Mesendoderm (in vitro differentiated cells): ENCODE measurements around the gene JAKMIP1.

Experiments
- DNase-seq: peaks from one replicate; pipeline ENCODE4 v3.0.0; 2013
- H2AK5ac ChIP-seq: 2 replicates; pipeline ENCODE4 v1.6.1; 2013; ENCODE audit warnings: low read length, inconsistent platforms
- H2BK120ac ChIP-seq: 2 replicates; pipeline ENCODE4 v1.6.1; 2013; ENCODE audit warnings: low read depth, mild to moderate bottlenecking, low read length, moderate library complexity, mixed read lengths
- H2BK15ac ChIP-seq: replicated peaks from 2 replicates; pipeline ENCODE4 v1.6.1; 2013; ENCODE audit warnings: low read depth, mild to moderate bottlenecking, moderate library complexity
- H2BK5ac ChIP-seq: 2 replicates; pipeline ENCODE4 v1.6.1; 2013; ENCODE audit warnings: low read length, inconsistent platforms
- H3K18ac ChIP-seq: 2 replicates; pipeline ENCODE4 v1.6.1; 2013; ENCODE audit warnings: mild to moderate bottlenecking, low read length, mixed read lengths
- H3K23ac ChIP-seq: one replicate; pipeline ENCODE4 v1.6.1; 2013; ENCODE audit warnings: low read length
- H3K27ac ChIP-seq: 2 replicates; pipeline ENCODE4 v1.5.1; 2013; ENCODE audit warnings: low read depth, mild to moderate bottlenecking, inconsistent platforms, low read length, moderate library complexity
- H3K27me3 ChIP-seq: 2 replicates; pipeline ENCODE4 v1.6.1; 2013; ENCODE audit warnings: low read length, control low read depth, mild to moderate bottlenecking, inconsistent platforms; ENCODE audit not compliant: insufficient read depth, poor library complexity
- H3K36me3 ChIP-seq: 2 replicates; pipeline ENCODE4 v1.6.1; 2013; ENCODE audit warnings: low read length, inconsistent platforms; ENCODE audit not compliant: control insufficient read depth, insufficient read depth
- H3K4ac ChIP-seq: one replicate; pipeline ENCODE4 v1.6.1; 2013; ENCODE audit warnings: low read depth, mild to moderate bottlenecking, low read length, moderate library complexity
- H3K4me1 ChIP-seq: 2 replicates; pipeline ENCODE4 v1.6.1; 2013; ENCODE audit warnings: low read depth, low read length, inconsistent platforms; ENCODE audit not compliant: control insufficient read depth
- H3K4me2 ChIP-seq: 2 replicates; pipeline ENCODE4 v1.6.1; 2013; ENCODE audit warnings: low read length
- H3K4me3 ChIP-seq: 2 replicates; pipeline ENCODE4 v1.5.1; 2013; ENCODE audit warnings: mild to moderate bottlenecking, low read length
- H3K56ac ChIP-seq: one replicate; pipeline ENCODE4 v1.6.1; 2013; ENCODE audit warnings: low read length
- H3K79me1 ChIP-seq: 2 replicates; pipeline ENCODE4 v1.6.1; 2013; ENCODE audit warnings: low read length, inconsistent platforms
- H3K79me2 ChIP-seq: 2 replicates; pipeline ENCODE4 v1.6.1; 2013; ENCODE audit warnings: mild to moderate bottlenecking, low read length; ENCODE audit not compliant: control insufficient read depth, insufficient read depth
- H3K9ac ChIP-seq: 2 replicates; pipeline ENCODE4 v1.6.1; 2013; ENCODE audit warnings: low read length, inconsistent platforms
- H4K5ac ChIP-seq: one replicate; pipeline ENCODE4 v1.6.1; 2013; ENCODE audit warnings: low read length
- H4K8ac ChIP-seq: one replicate; pipeline ENCODE4 v1.6.1; 2013; ENCODE audit warnings: low read depth, mild to moderate bottlenecking, control low read depth, low read length, moderate library complexity
- WGBS: extraction: QIAGEN DNeasy Blood & Tissue Kit; methylation state at CpG from one replicate; pipeline ENCODE4 v1.1.7; 2013; ENCODE audit warnings: low lambda C conversion rate, missing lambda C conversion rate; ENCODE audit not compliant: insufficient coverage; ENCODE audit errors: extremely low coverage; 5-methylcytosine and 5-hydroxymethylcytosine counted together

JAKMIP1 gene

DNA sequence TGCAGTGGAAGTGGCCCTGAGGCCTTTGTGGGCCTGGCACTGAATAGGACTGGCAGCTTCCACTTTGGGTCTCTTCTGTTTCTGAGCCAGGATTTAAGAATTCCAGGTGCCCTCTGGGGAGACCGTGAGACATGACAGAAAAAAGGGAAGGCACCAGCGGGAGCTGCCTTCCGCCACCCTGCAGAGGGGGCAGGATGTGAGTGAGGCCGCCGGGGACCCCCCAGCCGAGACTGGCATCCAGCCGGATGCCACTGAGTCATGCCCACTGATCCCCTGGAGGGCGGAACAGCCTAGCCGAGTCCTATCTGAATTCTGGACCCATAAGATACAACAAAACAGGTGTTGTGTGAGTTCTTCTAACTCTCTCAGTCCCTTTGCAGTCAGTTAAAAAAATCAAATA lies 223.4 kb downstream of the JAKMIP1 start:
- H3K18ac ChIP-seq, result no peak overlapping the region
- DNase-seq, result no peak
- H3K27me3 ChIP-seq, result no peaks in the 10 kb centered on the region

DNA sequence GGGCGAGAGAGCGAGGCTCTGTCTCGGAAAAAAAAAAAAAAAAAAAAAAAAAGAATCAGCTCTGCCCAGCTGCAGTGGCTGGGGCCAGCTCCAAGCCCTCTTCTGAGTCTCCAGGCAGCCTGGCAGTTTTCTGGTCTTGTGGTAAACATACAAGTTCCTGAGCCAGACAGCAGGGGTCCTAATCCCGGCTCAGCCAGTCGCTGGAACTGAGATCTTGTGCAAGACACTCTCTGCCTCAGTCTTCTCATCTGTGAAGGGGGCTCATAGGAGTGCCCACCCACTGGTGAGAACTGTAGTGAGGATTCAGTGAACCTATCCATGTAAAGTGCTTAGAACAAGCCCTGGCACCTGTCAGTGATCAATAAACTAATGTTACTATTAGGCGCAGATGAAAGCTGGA lies 223.9 kb downstream of the JAKMIP1 start:
- no peak overlapping the region for H3K4me3 ChIP-seq
- no peak overlapping the region for H2BK15ac ChIP-seq
- H3K79me1 ChIP-seq, result no peaks in the 10 kb centered on the region
- H3K79me2 ChIP-seq, result no peaks in the 10 kb centered on the region
- no peak overlapping the region for H3K4ac ChIP-seq
- H3K23ac ChIP-seq, result no peak overlapping the region
- no peak overlapping the region for H2BK120ac ChIP-seq
- H2BK5ac ChIP-seq, result no peak overlapping the region
- H3K9ac ChIP-seq, result no peak overlapping the region
- no peaks in the 10 kb centered on the region for H3K36me3 ChIP-seq
- H3K4me2 ChIP-seq, result no peak overlapping the region
- peak; percentile 36 for DNase-seq
- no peak overlapping the region for H4K8ac ChIP-seq
- no peak overlapping the region for H3K18ac ChIP-seq
- no peak overlapping the region for H2AK5ac ChIP-seq
- no CpG with 5 or more reads among the region's 6 CpGs for WGBS
- no peaks in the 10 kb centered on the region for H3K27me3 ChIP-seq
- H3K4me1 ChIP-seq, result no peaks in the 10 kb centered on the region
- no peak overlapping the region for H4K5ac ChIP-seq
- no peak overlapping the region for H3K56ac ChIP-seq
- no peak overlapping the region for H3K27ac ChIP-seq

More for the DNA sequence above, 223.4 kb downstream of the JAKMIP1 start:
- Histone ChIP-seq H3K36me3 (no peaks in the 10 kb centered on the region), H3K79me2 (no peaks in the 10 kb centered on the region), H3K79me1 (no peaks in the 10 kb centered on the region), H4K5ac (no peak overlapping the region), H3K4me1 (no peaks in the 10 kb centered on the region), H4K8ac (no peak overlapping the region), H2BK15ac (no peak overlapping the region), H2BK5ac (no peak overlapping the region), H2AK5ac (no peak overlapping the region), H3K9ac (no peak overlapping the region), H2BK120ac (no peak overlapping the region), H3K23ac (no peak overlapping the region), H3K27ac (no peak overlapping the region), H3K4ac (no peak overlapping the region), H3K56ac (no peak overlapping the region), H3K4me3 (no peak overlapping the region), H3K4me2 (no peak overlapping the region)
- WGBS, result no CpG with 5 or more reads among the region's 9 CpGs
